Measurements from ENCODE around the gene SLC14A1.

The SLC14A1 gene

GRCh38 chr18:45708831-45709230 lies 15.2 kb upstream of the SLC14A1 start:
- Histone ChIP-seq H3F3A (ENCODE audit: insufficient read depth, low read length) (no peaks in the 10 kb centered on the region), H3K4me2 (ENCODE audit: low read depth, low read length) (no peak overlapping the region), H3K4me1 (ENCODE audit: low read length) (no peaks in the 10 kb centered on the region), H3K79me2 (ENCODE audit: low read length) (no peaks in the 10 kb centered on the region), H3K9me2 (replicated peaks; ENCODE audit: insufficient read depth, low read length) (no peaks in the 10 kb centered on the region), H4K20me1 (ENCODE audit: insufficient read depth, low read length) (no peaks in the 10 kb centered on the region), H3K27ac (ENCODE audit: low read length) (no peak overlapping the region), H3K4me3 (ENCODE audit: low read length) (no peak overlapping the region), H3K36me3 (replicated peaks; ENCODE audit: insufficient read depth, low read length) (no peaks in the 10 kb centered on the region), H2AFZ (ENCODE audit: low read length) (no peak overlapping the region), H3K9ac (ENCODE audit: low read length) (no peak overlapping the region), H3K9me3 (replicated peaks; ENCODE audit: insufficient read depth, low read length) (no peaks in the 10 kb centered on the region), H3K27me3 (replicated peaks; ENCODE audit: insufficient read depth, low read length) (no peaks in the 10 kb centered on the region)
- TF ChIP-seq EZH2 (optimal IDR thresholded peaks at IDR 0.05; ENCODE audit: low read depth, low read length) (no peak), EZH2phosphoT487 (IDR thresholded peaks at IDR 0.05; ENCODE audit: low read length) (no peak)
- TF ChIP-seq, protein P1, sequence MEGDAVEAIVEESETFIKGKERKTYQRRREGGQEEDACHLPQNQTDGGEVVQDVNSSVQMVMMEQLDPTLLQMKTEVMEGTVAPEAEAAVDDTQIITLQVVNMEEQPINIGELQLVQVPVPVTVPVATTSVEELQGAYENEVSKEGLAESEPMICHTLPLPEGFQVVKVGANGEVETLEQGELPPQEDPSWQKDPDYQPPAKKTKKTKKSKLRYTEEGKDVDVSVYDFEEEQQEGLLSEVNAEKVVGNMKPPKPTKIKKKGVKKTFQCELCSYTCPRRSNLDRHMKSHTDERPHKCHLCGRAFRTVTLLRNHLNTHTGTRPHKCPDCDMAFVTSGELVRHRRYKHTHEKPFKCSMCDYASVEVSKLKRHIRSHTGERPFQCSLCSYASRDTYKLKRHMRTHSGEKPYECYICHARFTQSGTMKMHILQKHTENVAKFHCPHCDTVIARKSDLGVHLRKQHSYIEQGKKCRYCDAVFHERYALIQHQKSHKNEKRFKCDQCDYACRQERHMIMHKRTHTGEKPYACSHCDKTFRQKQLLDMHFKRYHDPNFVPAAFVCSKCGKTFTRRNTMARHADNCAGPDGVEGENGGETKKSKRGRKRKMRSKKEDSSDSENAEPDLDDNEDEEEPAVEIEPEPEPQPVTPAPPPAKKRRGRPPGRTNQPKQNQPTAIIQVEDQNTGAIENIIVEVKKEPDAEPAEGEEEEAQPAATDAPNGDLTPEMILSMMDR (IDR thresholded peaks at IDR 0.05; ENCODE audit: low read length): no peak
- no peak for DNase-seq

- no peaks in the 10 kb centered on the region for H3K9me2 ChIP-seq (replicated peaks; ENCODE audit: insufficient read depth, low read length)
- TF ChIP-seq EZH2 (optimal IDR thresholded peaks at IDR 0.05; ENCODE audit: low read depth, low read length): no peak
- no peak for TF ChIP-seq EZH2phosphoT487 (IDR thresholded peaks at IDR 0.05; ENCODE audit: low read length)
- TF ChIP-seq, protein P1 (IDR thresholded peaks at IDR 0.05; ENCODE audit: low read length): no peak
- H2AFZ ChIP-seq (ENCODE audit: low read length): no peak overlapping the region
- no peak overlapping the region for H3K4me3 ChIP-seq (ENCODE audit: low read length)
- no peaks in the 10 kb centered on the region for H3K36me3 ChIP-seq (replicated peaks; ENCODE audit: insufficient read depth, low read length)
- no peak for DNase-seq
- H3K9ac ChIP-seq (ENCODE audit: low read length): no peak overlapping the region
- H3K27me3 ChIP-seq (replicated peaks; ENCODE audit: insufficient read depth, low read length): no peaks in the 10 kb centered on the region
- no peaks in the 10 kb centered on the region for H4K20me1 ChIP-seq (ENCODE audit: insufficient read depth, low read length)
- no peaks in the 10 kb centered on the region for H3F3A ChIP-seq (ENCODE audit: insufficient read depth, low read length)
- no peaks in the 10 kb centered on the region for H3K79me2 ChIP-seq (ENCODE audit: low read length)
- H3K27ac ChIP-seq (ENCODE audit: low read length): no peak overlapping the region
- no peak overlapping the region for H3K4me2 ChIP-seq (ENCODE audit: low read depth, low read length)
- H3K9me3 ChIP-seq (replicated peaks; ENCODE audit: insufficient read depth, low read length): no peaks in the 10 kb centered on the region
- no peaks in the 10 kb centered on the region for H3K4me1 ChIP-seq (ENCODE audit: low read length)
Observed at GRCh38 chr18:45712061-45712460, 11.9 kb upstream of the SLC14A1 start.

DNA sequence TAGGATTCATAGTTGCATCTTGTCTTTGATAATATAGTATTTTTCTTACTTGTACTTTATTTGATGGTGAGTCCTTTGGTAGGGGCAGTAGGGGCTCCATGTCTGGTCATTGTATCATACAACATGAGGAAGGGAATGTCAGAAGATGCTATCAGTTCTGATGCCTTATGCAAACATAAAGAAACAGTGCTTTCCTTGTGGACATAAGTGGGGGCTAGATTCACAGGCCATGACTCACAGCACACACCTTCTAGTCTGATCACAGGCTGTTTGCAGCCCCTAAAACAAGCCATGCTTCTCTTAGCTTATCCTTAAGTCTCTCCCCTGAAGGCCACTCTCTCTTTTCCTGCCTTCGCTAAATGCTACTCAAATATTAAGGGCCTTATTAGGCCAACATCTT lies 10.7 kb upstream of the SLC14A1 start:
- no peak overlapping the region for H3K9ac ChIP-seq (ENCODE audit: low read length)
- H3K27me3 ChIP-seq (replicated peaks; ENCODE audit: insufficient read depth, low read length): no peaks in the 10 kb centered on the region
- H3K4me1 ChIP-seq (ENCODE audit: low read length): no peaks in the 10 kb centered on the region
- H3F3A ChIP-seq (ENCODE audit: insufficient read depth, low read length): no peaks in the 10 kb centered on the region
- no peaks in the 10 kb centered on the region for H3K9me2 ChIP-seq (replicated peaks; ENCODE audit: insufficient read depth, low read length)
- H3K9me3 ChIP-seq (replicated peaks; ENCODE audit: insufficient read depth, low read length): no peaks in the 10 kb centered on the region
- H2AFZ ChIP-seq (ENCODE audit: low read length): no peak overlapping the region
- no peaks in the 10 kb centered on the region for H3K79me2 ChIP-seq (ENCODE audit: low read length)
- no peaks in the 10 kb centered on the region for H3K36me3 ChIP-seq (replicated peaks; ENCODE audit: insufficient read depth, low read length)
- H3K27ac ChIP-seq (ENCODE audit: low read length): no peak overlapping the region
- no peak overlapping the region for H3K4me2 ChIP-seq (ENCODE audit: low read depth, low read length)
- no peaks in the 10 kb centered on the region for H4K20me1 ChIP-seq (ENCODE audit: insufficient read depth, low read length)
- no peak for DNase-seq
- TF ChIP-seq, protein P1 (IDR thresholded peaks at IDR 0.05; ENCODE audit: low read length): no peak
- TF ChIP-seq EZH2phosphoT487 (IDR thresholded peaks at IDR 0.05; ENCODE audit: low read length): no peak
- TF ChIP-seq EZH2 (optimal IDR thresholded peaks at IDR 0.05; ENCODE audit: low read depth, low read length): no peak
- no peak overlapping the region for H3K4me3 ChIP-seq (ENCODE audit: low read length)
